H54 (cell line): Measurements from ENCODE around the gene C1QTNF6.

Experiments
- DNase-seq: peaks from one replicate; pipeline ENCODE4 v3.0.0; 2011; ENCODE audit warnings: low spot score, mixed read lengths; ENCODE audit not compliant: insufficient read length
- FAIRE-seq: peaks from 3 replicates; lab custom pipeline; 2011; peaks lifted over from hg19 to GRCh38; lab: Jason Lieb, UNC
- POLR2A ChIP-seq: IDR thresholded peaks from 2 replicates; pipeline ENCODE4 v1.6.1; 2011; ENCODE audit warnings: low read depth, mild to moderate bottlenecking, low read length

C1QTNF6 gene

DNA sequence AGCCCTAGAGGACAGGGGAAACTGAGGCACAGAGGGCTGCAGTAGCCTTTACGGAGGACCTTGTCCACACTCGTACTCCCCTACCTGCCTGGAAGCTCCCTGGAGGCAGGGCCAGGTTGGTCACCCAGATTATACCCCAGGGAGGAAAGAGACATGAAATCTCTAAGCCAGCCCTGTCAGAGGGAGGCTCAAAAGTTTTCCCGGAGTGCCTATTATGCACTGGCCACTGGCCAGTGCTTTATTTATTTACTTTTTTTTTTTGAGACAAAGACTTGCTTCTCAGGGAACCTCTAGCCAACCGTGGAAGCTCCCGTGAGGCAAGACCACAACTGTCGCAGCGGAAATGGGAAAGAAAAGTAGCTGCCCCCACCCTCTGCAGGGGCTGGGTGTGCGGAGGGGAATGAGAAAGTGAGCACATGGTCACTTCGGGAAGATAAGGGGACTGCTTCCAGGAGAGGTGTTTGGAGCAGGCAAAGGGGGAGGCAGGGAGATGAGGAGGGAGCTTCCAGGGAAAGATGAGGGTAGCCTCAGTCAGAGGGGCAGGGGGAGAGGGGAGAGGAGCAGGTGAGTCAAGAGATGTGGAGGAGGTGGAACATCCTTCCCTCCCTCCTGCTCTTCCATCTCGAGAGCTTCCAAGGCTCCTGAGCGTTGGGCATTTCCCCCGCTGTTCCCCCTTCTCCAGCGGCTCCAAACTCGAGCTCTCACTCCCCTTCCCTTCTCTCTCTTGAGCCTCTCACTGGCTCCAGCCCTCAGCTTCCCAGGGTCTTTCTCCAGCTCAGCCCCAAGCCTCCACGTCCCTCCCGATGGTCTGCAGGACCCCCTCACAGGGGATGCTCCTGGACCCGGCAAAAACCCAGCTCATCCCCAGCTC lies 42.6 kb downstream of the C1QTNF6 start:
- FAIRE-seq: no peak
- no peak for TF ChIP-seq POLR2A
- DNase-seq: no peak

DNA sequence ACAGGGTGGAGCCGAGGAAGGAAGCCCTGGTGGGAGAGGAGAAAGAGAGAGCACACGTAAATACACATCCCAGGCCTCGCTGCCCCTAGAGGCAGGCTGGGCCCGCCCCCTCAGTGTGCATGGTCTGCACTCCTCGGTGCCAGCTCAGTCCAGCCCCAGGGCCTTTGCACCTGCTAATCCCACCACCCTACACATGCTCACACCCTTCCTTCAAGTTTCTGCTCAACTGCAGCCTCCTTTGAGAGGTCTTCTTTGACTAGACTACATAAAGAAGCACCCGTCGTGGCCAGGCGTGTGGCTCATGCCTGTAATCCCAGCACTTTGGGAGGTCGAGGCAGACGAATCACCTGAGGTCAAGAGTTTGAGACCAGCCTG lies 43.9 kb downstream of the C1QTNF6 start:
- FAIRE-seq: no peak
- no peak for DNase-seq

DNA sequence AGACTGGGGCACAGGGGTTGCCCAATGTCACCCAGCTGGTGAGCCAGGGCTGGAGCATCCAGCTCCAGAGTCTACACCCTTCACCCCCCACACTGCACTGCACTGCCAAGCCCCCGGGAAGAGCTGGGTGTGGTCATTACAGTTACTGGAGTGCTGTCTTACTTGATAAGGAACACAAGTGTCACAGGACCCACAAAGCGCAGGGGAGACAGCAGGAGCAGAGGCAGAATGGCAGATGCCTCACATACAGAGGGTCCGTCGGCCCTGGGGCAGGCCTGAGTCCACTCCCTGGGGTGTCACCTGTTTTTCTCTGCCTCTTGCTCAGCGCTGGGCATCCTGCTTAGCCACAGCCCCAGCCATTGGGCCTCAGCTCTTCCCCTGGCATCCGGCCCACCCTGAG lies 46.1 kb downstream of the C1QTNF6 start:
- FAIRE-seq: no peak
- TF ChIP-seq POLR2A: no peak
- DNase-seq: no peak

More for the DNA sequence above, 43.9 kb downstream of the C1QTNF6 start:
- no peak for TF ChIP-seq POLR2A

DNA sequence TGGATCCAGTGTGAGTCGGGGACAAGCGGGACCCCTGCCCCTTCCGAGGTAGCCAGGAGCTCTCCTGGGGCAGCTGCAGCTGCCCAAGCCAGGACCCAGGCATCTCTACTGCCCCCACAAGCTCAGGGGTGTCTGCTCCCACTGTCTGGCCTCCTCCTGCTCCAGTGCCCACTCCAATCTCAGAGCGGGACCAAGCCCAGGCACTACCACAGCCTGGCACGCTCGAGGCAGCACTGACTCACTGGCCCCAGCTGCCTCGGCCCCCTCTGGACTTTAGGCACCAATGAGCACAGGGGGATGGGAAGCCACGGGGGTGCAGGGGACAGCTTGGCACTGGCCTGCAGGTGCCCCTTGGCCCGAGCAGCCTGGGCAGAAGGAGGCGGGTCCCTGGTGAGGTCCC lies 46.6 kb downstream of the C1QTNF6 start:
- no peak for DNase-seq
- no peak for FAIRE-seq
- TF ChIP-seq POLR2A: no peak

DNA sequence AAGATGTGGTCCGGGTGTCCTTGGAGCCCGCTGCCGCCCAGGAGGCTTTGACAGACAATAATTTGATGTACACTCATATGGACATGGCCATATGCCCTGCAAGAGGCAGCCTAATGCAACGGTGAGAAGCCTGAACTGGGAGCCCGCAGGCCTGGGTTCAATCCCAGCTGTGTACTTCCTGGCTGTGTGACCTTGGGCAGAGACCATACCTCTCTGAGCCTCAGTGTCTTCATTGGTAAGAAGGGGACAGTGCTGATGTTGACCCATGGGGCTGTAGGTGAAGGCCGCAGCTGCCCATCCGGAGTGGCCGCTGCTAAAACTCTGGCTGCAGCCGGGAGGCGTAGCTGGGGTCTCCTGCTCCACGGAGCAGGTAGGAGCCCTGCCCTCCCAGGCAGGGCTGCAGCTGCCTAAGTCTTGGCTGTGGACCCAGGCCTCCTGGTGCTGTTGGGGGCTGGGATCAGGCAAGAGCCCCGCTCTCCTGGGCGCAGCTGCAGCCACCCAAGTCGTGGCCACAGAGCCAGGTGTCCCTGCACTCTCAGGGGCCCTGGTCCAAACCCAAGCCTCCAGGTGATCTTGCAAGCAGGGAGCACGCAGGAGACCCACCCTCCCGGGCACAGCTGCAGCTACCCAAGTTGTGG lies 47.2 kb downstream of the C1QTNF6 start:
- DNase-seq (no peak), FAIRE-seq (no peak)
- TF ChIP-seq POLR2A: no peak

DNA sequence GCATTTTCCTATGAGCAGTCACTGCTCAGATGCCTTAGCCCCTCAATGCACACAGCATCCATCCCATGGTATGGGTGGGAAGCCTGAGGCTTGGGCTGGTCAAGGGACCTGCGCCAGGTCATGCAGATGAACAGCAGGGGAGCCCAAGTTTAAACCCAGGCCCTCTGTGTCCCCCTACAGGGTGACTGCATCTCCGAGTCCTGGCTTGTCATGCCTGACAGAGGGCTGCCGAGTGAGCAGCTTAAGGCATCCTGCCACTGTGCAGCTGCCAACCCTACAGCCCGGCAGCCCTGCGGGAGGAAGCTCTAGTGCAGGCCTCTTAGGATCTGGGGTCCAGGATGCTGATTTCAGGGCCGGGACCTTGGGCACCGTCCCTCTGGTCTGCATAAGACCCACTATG lies 48.3 kb downstream of the C1QTNF6 start:
- no peak for FAIRE-seq
- TF ChIP-seq POLR2A: no peak
- no peak for DNase-seq

DNA sequence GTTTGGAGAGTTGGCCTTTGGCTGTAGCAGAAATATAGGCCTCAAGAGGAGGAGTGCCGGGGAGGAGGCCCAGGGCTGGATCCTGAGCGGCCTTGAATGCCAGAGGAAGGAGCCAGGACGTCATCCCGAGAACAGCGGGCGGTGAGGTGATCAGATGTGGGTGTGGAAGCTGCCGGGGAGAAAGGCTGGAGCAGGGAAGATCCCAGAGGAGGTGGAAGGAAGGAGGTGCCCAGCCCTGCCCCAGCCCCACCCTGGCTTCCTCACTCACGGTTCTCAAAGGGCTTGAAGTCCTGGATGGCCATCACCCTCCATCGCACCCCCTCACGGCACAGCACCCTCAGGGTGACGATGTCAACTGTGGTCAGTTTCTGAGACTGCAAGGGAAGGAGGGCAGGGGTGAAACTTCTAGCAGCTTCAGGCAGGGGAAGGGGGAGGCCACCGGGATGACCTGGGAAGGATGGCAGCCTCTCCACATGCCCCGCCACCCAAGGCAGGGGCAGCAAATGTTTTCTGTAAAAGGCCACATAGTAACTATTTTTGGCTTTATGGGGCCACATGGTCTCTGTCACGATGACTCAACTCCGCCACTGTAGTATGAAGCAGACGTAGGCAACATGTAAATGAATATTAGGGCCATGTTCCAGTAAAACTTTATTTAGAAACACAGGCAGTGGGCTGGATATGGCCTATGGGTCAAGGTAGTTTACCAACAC lies 49.0 kb downstream of the C1QTNF6 start:
- TF ChIP-seq POLR2A: no peak
- no peak for DNase-seq
- no peak for FAIRE-seq

DNA sequence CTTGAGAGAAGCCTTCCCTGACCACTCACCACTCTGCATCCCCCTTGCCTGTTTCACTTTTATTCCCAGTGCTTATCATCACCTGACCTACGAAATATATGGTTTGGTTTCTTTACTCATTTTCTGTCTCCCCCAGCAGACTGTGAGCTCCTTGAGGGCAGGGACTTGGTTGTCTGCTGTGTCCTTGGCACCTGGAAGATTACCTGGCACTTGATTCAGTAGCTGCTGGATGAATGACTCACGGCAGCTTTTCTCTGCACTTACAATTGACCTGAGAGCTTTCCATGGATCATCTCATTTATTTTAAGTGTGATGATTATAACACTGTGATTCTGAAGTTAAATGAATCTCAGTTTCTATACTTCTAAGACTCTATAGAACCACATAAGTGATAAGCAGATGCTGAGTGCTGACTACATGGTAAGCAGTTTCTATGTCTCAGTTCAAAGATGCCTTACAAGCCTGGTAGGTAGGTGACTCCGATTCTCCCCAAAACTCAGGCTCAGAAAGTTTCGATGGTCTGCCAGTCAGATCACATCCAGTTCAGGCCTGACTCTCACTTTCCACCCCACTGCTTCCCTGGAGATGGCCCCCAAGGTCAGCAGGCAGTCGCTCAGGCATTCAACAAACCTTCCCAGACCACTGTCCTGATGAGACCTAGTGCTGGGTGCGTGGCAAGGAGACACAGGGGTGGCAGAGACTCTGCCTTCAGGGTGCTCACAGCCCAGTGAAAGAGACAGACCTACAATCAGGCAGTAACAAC lies 50.0 kb downstream of the C1QTNF6 start:
- DNase-seq (no peak), FAIRE-seq (no peak)
- no peak for TF ChIP-seq POLR2A

DNA sequence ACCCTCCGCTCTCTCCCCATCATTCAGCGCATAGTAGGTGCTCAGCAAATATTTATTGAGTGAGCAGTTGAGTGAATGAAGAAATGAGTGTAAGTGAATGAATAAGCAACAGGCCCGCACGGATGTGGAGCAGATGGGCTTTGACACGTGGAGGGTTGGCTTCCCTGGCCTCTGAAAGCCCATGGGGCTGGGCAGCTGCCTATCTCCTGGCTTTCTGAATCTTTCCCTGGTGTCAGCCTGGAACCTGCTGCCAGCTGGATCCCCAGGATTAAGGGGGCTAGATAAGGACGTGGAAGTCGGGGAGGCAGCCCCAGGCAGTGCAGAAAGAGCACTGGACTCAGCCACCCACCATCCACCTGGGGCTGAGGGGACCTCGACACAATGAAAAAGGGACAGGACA lies 50.9 kb downstream of the C1QTNF6 start:
- TF ChIP-seq POLR2A: no peak
- FAIRE-seq (no peak), DNase-seq (no peak)

DNA sequence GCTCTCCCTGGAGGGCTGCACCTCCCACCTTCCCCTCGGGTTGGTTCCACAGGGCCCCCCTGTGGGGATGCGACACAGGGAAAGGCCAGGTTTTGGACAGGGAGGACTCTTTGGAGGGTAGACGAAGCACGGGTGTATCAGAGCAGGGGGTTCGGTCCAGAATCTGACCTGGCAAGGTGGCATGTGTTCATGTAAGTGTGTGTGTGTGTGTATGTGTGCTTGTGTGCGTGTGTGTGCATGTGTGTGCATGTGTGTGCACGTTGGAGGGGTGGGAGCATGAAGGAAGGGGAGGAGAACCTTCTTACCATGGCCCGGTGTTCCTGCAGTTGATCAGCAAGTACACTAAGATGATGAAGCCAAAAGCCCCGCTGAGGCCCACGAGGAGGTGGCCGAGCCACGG lies 53.0 kb downstream of the C1QTNF6 start:
- TF ChIP-seq POLR2A: no peak
- FAIRE-seq (no peak), DNase-seq (no peak)

DNA sequence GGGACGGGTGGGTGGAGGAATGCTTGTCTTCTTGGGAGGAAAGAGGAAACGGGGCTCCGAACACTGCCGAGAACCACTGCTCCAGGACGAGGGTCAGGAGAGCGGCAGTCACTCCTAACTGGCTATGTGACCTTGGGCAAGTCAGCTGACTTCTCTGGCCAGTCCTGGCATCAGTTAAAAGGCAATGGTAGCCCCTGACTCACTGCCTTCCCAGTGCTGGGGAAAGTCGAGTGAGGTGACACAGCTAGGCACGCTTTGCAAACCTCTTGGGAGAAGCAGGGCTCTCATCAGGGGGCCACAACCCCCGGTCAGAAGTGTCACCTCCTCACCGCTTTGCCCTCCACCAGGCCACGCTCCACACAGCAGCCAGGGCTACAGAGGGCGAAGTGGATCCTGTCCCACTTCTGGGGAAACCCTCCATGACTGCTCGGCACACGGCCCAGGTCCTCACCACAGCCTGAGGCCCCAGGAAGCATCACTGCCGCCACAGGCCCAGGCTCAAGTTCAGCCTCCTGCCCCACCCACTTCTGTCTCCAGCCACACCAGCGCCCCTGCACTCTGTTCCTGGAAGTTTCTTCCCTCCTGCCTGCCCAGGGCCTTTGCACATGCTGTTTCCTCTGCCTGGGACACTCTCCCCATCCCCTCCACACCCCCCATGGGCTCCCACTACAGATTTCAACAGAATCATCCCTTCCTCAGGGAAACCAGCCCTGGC lies 54.6 kb downstream of the C1QTNF6 start:
- no peak for FAIRE-seq
- TF ChIP-seq POLR2A: no peak
- no peak for DNase-seq

DNA sequence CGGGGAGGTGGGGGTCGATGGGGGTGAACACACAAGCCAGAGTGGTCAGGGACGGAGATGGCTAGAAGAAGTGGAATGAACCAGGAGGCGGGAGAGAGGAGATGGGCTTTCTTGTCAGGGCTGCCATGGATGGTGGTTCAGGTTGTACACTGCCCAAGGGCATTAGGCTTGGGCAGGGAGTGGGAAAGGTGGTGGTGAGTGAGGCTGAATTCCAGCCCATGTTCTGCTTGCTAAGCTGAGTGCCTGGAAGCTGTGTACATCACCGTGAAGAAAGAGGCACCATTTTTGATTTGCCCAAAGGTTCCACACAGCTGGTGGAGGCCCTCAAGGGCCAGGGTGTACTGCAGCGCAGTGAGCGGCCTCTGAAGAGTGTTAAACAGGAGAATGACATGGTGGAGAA lies 55.3 kb downstream of the C1QTNF6 start:
- FAIRE-seq (no peak), DNase-seq (no peak)
- no peak for TF ChIP-seq POLR2A
